Measurements from ENCODE around the gene MAP3K12.
A peak's percentile ranks its signal among the peaks of the same experiment; 100 is the strongest.
"Not testable (repeated sequence)": the region's sequence is repeated elsewhere in the genome, so short reads cannot be mapped to it uniquely, and the experiment has no call there.

The MAP3K12 gene

GRCh38 chr12:53467082-53467481, 32.2 kb downstream of the MAP3K12 start:
- no peak for DNase-seq (ENCODE audit: low read depth in 2 of 2)

- no peak for DNase-seq (ENCODE audit: low read depth in 2 of 2)
Observed at GRCh38 chr12:53466640-53467039, 32.6 kb downstream of the MAP3K12 start.

GRCh38 chr12:53465679-53466078, 33.6 kb downstream of the MAP3K12 start:
- DNase-seq (ENCODE audit: low read depth in 2 of 2), result no peak

- DNase-seq (ENCODE audit: low read depth in 2 of 2), result no peak
Observed at GRCh38 chr12:53464685-53465418, 34.4 kb downstream of the MAP3K12 start.

GRCh38 chr12:53463802-53464560, 35.3 kb downstream of the MAP3K12 start:
- DNase-seq (ENCODE audit: low read depth in 2 of 2), result no peak

- DNase-seq (ENCODE audit: low read depth in 2 of 2), result no peak
Observed at GRCh38 chr12:53462935-53463334, 36.3 kb downstream of the MAP3K12 start.

GRCh38 chr12:53461591-53461990, 37.7 kb downstream of the MAP3K12 start:
- no peak for DNase-seq (ENCODE audit: low read depth in 2 of 2)

- no peak for DNase-seq (ENCODE audit: low read depth in 2 of 2)
Observed at GRCh38 chr12:53461059-53461458, 38.2 kb downstream of the MAP3K12 start.

GRCh38 chr12:53459097-53459496, 40.2 kb downstream of the MAP3K12 start:
- DNase-seq (ENCODE audit: low read depth in 2 of 2), result no peak

GRCh38 chr12:53456654-53457366, 42.4 kb downstream of the MAP3K12 start:
- no peak for DNase-seq (ENCODE audit: low read depth in 2 of 2)

- no peak for DNase-seq (ENCODE audit: low read depth in 2 of 2)
Observed at GRCh38 chr12:53454707-53455106, 44.6 kb downstream of the MAP3K12 start.

- no peak for DNase-seq (ENCODE audit: low read depth in 2 of 2)
Observed at GRCh38 chr12:53453953-53454640, 45.2 kb downstream of the MAP3K12 start.

- DNase-seq (ENCODE audit: low read depth in 2 of 2), result peak; percentile 43 to 56
Observed at GRCh38 chr12:53452159-53453077, 46.8 kb downstream of the MAP3K12 start.

GRCh38 chr12:53451661-53452158, 47.5 kb downstream of the MAP3K12 start, which contains the start of gene PCBP2:
Gene PCBP2 (plus strand): TSS chr12:53452102. CDS start chr12:53454801, 2,699 bp downstream.
- DNase-seq (ENCODE audit: low read depth in 2 of 2), result peak; percentile 93 to 95

GRCh38 chr12:53450936-53451335, 48.3 kb downstream of the MAP3K12 start:
- DNase-seq (ENCODE audit: low read depth in 2 of 2), result no peak

- not testable (repeated sequence) for DNase-seq (ENCODE audit: low read depth in 2 of 2)
Observed at GRCh38 chr12:53444593-53445325, 54.5 kb downstream of the MAP3K12 start.

GRCh38 chr12:53443955-53444354, 55.3 kb downstream of the MAP3K12 start:
- DNase-seq (ENCODE audit: low read depth in 2 of 2), result no peak

GRCh38 chr12:53441040-53441833, 58.0 kb downstream of the MAP3K12 start, which contains the start of gene PRR13:
Gene PRR13 (plus strand): TSS chr12:53441734. CDS start chr12:53442715, 981 bp downstream.
- peak; percentile 99 for DNase-seq (ENCODE audit: low read depth in 2 of 2)

- DNase-seq (ENCODE audit: low read depth in 2 of 2), result not testable (repeated sequence)
Observed at GRCh38 chr12:53439582-53439981, 59.7 kb downstream of the MAP3K12 start.
